NB4 (cell line): Measurements from ENCODE around the gene ASXL1.

Experiments
- DNase-seq: peaks from one replicate; pipeline ENCODE4 v3.0.0; 2010; ENCODE audit warnings: low read depth
- H3K4me3 ChIP-seq: one replicate; pipeline ENCODE4 v1.5.1; 2011; ENCODE audit warnings: mild to moderate bottlenecking, low read depth, low read length, moderate library complexity
- CTCF ChIP-seq: IDR thresholded peaks from one replicate; pipeline ENCODE4 v1.5.1; 2012; ENCODE audit warnings: low read depth, low read length
- MAX ChIP-seq: IDR thresholded peaks from 2 replicates; pipeline ENCODE4 v1.6.1; 2011; ENCODE audit warnings: low read depth, low read length
- MYC ChIP-seq: IDR thresholded peaks from 2 replicates; pipeline ENCODE4 v1.6.1; 2011; ENCODE audit warnings: low read depth, low read length
- POLR2A ChIP-seq: IDR thresholded peaks from 2 replicates; pipeline ENCODE4 v1.6.1; 2011; ENCODE audit warnings: mild to moderate bottlenecking; ENCODE audit not compliant: insufficient read length; ENCODE audit errors: extremely low read depth

Gene ASXL1

GRCh38 chr20:32451340-32451681 is 93.2 kb downstream of the ASXL1 start:
- no peak for TF ChIP-seq CTCF
- no peak for TF ChIP-seq MAX
- no peak for TF ChIP-seq MYC
- no peak for TF ChIP-seq POLR2A
- DNase-seq = no peak
- H3K4me3 ChIP-seq = no peak overlapping the region

- H3K4me3 ChIP-seq = no peak overlapping the region
- DNase-seq = peak; percentile 52
- TF ChIP-seq MAX (no peak), CTCF (peak; percentile 19), MYC (no peak)
Measured at GRCh38 chr20:32451682-32452461, 93.7 kb downstream of the ASXL1 start.

GRCh38 chr20:32452776-32453466 is 94.8 kb downstream of the ASXL1 start:
- H3K4me3 ChIP-seq = no peak overlapping the region
- no peak for DNase-seq

GRCh38 chr20:32453467-32454163 is 95.5 kb downstream of the ASXL1 start:
- DNase-seq = no peak
- no peak for TF ChIP-seq MYC
- TF ChIP-seq POLR2A = no peak
- no peak for TF ChIP-seq MAX
- TF ChIP-seq CTCF = no peak
- H3K4me3 ChIP-seq = no peak overlapping the region

More at GRCh38 chr20:32452776-32453466, 94.8 kb downstream of the ASXL1 start:
- TF ChIP-seq POLR2A (no peak), MYC (no peak), MAX (no peak), CTCF (no peak)

GRCh38 chr20:32454164-32455145 is 96.3 kb downstream of the ASXL1 start:
- no peak for TF ChIP-seq POLR2A
- TF ChIP-seq MAX = no peak
- no peak overlapping the region for H3K4me3 ChIP-seq
- DNase-seq = no peak
